MG63 (cell line): Measurements from ENCODE around the gene ARID4B. TPM values are rescaled to one million over a fixed set of nuclear protein-coding genes. Genes with fewer than 3 reads are reported as not detected.
A peak's percentile ranks its signal among the peaks of the same experiment; 100 is the strongest.
"Not testable (repeated sequence)": the region's sequence is repeated elsewhere in the genome, so short reads cannot be mapped to it uniquely, and the experiment has no call there.

ENCODE experiments used
- DNase-seq: peaks from one replicate; pipeline ENCODE4 v3.0.0-alpha.2; 2020
- H3K27me3 ChIP-seq: fragments of 250-450 bp; sonication (Bioruptor Pico); 2 replicates; pipeline ENCODE4 v1.5.1; 2020; ENCODE audit warnings: mild to moderate bottlenecking, moderate library complexity
- H3K36me3 ChIP-seq: fragments of 250-450 bp; sonication (Bioruptor Pico); 2 replicates; pipeline ENCODE4 v1.5.1; 2020; ENCODE audit warnings: mild to moderate bottlenecking, moderate library complexity
- H3K4me3 ChIP-seq: fragments of 250-450 bp; sonication (Bioruptor Pico); 2 replicates; pipeline ENCODE4 v1.5.1; 2020; ENCODE audit warnings: mild to moderate bottlenecking, moderate library complexity
- H3K9me3 ChIP-seq: fragments of 250-450 bp; sonication (Bioruptor Pico); 2 replicates; pipeline ENCODE4 v1.5.1; 2020; ENCODE audit warnings: mild to moderate bottlenecking, moderate library complexity
- total RNA-seq: library from RNA; depleted of rRNA; stranded (reverse); fragments of >200 nt; shearing (Covaris generic); gene quantifications from 2 replicates; pipeline ENCODE4 v1.2.3, GENCODE V29; 2014; ENCODE audit warnings: low replicate concordance

The ARID4B gene
- total RNA-seq, 1 experiment from 2014 or later = 9.5 TPM

- Histone ChIP-seq H3K36me3 (no peaks in the 10 kb centered on the region), H3K9me3 (no peaks in the 10 kb centered on the region), H3K27me3 (no peaks in the 10 kb centered on the region), H3K4me3 (no peak overlapping the region)
- no peak for DNase-seq
Measured at GRCh38 chr1:235290740-235291502, 37.1 kb downstream of the ARID4B start.

- no peaks in the 10 kb centered on the region for H3K36me3 ChIP-seq
- no peak overlapping the region for H3K4me3 ChIP-seq
- DNase-seq = no peak
- H3K9me3 ChIP-seq = no peaks in the 10 kb centered on the region
- H3K27me3 ChIP-seq = no peaks in the 10 kb centered on the region
Measured at GRCh38 chr1:235289859-235290739, 37.9 kb downstream of the ARID4B start.

- no peaks in the 10 kb centered on the region for H3K36me3 ChIP-seq
- no peak overlapping the region for H3K4me3 ChIP-seq
- H3K9me3 ChIP-seq = no peaks in the 10 kb centered on the region
- no peak for DNase-seq
- H3K27me3 ChIP-seq = no peaks in the 10 kb centered on the region
Measured at GRCh38 chr1:235287208-235287882, 40.6 kb downstream of the ARID4B start.

- H3K27me3 ChIP-seq = no peaks in the 10 kb centered on the region
- H3K36me3 ChIP-seq = no peaks in the 10 kb centered on the region
- no peak for DNase-seq
Measured at GRCh38 chr1:235286667-235287066, 41.3 kb downstream of the ARID4B start.

GRCh38 chr1:235284231-235284769, 43.7 kb downstream of the ARID4B start:
- no peaks in the 10 kb centered on the region for H3K36me3 ChIP-seq
- no peak for DNase-seq
- no peaks in the 10 kb centered on the region for H3K27me3 ChIP-seq
- no peak overlapping the region for H3K4me3 ChIP-seq
- H3K9me3 ChIP-seq = no peaks in the 10 kb centered on the region

More at GRCh38 chr1:235286667-235287066, 41.3 kb downstream of the ARID4B start:
- no peak overlapping the region for H3K4me3 ChIP-seq
- H3K9me3 ChIP-seq = no peaks in the 10 kb centered on the region

GRCh38 chr1:235283636-235284035, 44.3 kb downstream of the ARID4B start:
- H3K27me3 ChIP-seq, H3K9me3 ChIP-seq, H3K4me3 ChIP-seq, H3K36me3 ChIP-seq, DNase-seq: not testable (repeated sequence)

GRCh38 chr1:235280467-235280866, 47.5 kb downstream of the ARID4B start:
- Histone ChIP-seq H3K36me3 (no peaks in the 10 kb centered on the region), H3K4me3 (no peak overlapping the region), H3K9me3 (no peaks in the 10 kb centered on the region), H3K27me3 (no peaks in the 10 kb centered on the region)
- no peak for DNase-seq

- Histone ChIP-seq H3K4me3 (no peak overlapping the region), H3K36me3 (no peaks in the 10 kb centered on the region), H3K9me3 (no peaks in the 10 kb centered on the region), H3K27me3 (no peaks in the 10 kb centered on the region)
- DNase-seq = no peak
Measured at GRCh38 chr1:235279694-235280093, 48.3 kb downstream of the ARID4B start.

- DNase-seq = no peak
- Histone ChIP-seq H3K4me3 (no peak overlapping the region), H3K27me3 (no peaks in the 10 kb centered on the region), H3K36me3 (no peaks in the 10 kb centered on the region), H3K9me3 (no peaks in the 10 kb centered on the region)
Measured at GRCh38 chr1:235278915-235279292, 49.1 kb downstream of the ARID4B start.

- Histone ChIP-seq H3K36me3 (no peaks in the 10 kb centered on the region), H3K27me3 (no peaks in the 10 kb centered on the region)
- DNase-seq = no peak
Measured at GRCh38 chr1:235278233-235278914, 49.6 kb downstream of the ARID4B start.

GRCh38 chr1:235277709-235278108, 50.3 kb downstream of the ARID4B start:
- Histone ChIP-seq H3K4me3 (no peak overlapping the region), H3K27me3 (no peaks in the 10 kb centered on the region), H3K36me3 (no peaks in the 10 kb centered on the region), H3K9me3 (no peaks in the 10 kb centered on the region)
- DNase-seq = no peak

More at GRCh38 chr1:235278233-235278914, 49.6 kb downstream of the ARID4B start:
- Histone ChIP-seq H3K9me3 (no peaks in the 10 kb centered on the region), H3K4me3 (no peak overlapping the region)

GRCh38 chr1:235275836-235276235, 52.1 kb downstream of the ARID4B start:
- no peak for DNase-seq
- Histone ChIP-seq H3K4me3 (no peak overlapping the region), H3K36me3 (no peaks in the 10 kb centered on the region), H3K9me3 (no peaks in the 10 kb centered on the region), H3K27me3 (no peaks in the 10 kb centered on the region)

- Histone ChIP-seq H3K9me3 (no peaks in the 10 kb centered on the region), H3K27me3 (no peaks in the 10 kb centered on the region), H3K4me3 (no peak overlapping the region), H3K36me3 (no peaks in the 10 kb centered on the region)
- DNase-seq = no peak
Measured at GRCh38 chr1:235275223-235275622, 52.8 kb downstream of the ARID4B start.

GRCh38 chr1:235272851-235273250, 55.1 kb downstream of the ARID4B start:
- Histone ChIP-seq H3K4me3 (no peak overlapping the region), H3K9me3 (no peaks in the 10 kb centered on the region), H3K36me3 (no peaks in the 10 kb centered on the region), H3K27me3 (no peaks in the 10 kb centered on the region)
- DNase-seq = no peak

GRCh38 chr1:235270625-235271024, 57.4 kb downstream of the ARID4B start:
- Histone ChIP-seq H3K27me3 (no peaks in the 10 kb centered on the region), H3K4me3 (peak overlapping the region; percentile 6), H3K36me3 (no peaks in the 10 kb centered on the region), H3K9me3 (no peaks in the 10 kb centered on the region)
- DNase-seq = no peak

GRCh38 chr1:235269990-235270389, 58.0 kb downstream of the ARID4B start:
- not testable (repeated sequence) for H3K9me3 ChIP-seq, H3K27me3 ChIP-seq, DNase-seq, H3K36me3 ChIP-seq
- peak overlapping the region; percentile 6 for H3K4me3 ChIP-seq
